Ovary (tissue), 9 donors: Measurements from ENCODE around the gene HOXA2. TPM values are rescaled to one million over a fixed set of nuclear protein-coding genes. Genes with fewer than 3 reads are reported as not detected.

ENCODE experiments used
- DNase-seq, 5 donors: peaks; one replicate each; pipeline ENCODE4 v3.0.0-alpha.2; 2019 to 2020
- H3K27ac ChIP-seq, 2 donors: fragments of 200-600 bp; one replicate each; pipeline versions ENCODE4 v1.5.1 to v1.8.0; 2019 to 2022
- H3K27me3 ChIP-seq: fragments of 200-600 bp; one replicate; pipeline ENCODE4 v1.8.0; 2022
- H3K36me3 ChIP-seq: fragments of 200-600 bp; sonication (generic); one replicate; pipeline ENCODE4 v1.5.1; 2019
- H3K4me1 ChIP-seq: one replicate; pipeline ENCODE4 v1.8.1; 2013; ENCODE audit warnings: mild to moderate bottlenecking, moderate library complexity; ENCODE audit not compliant: insufficient read depth
- H3K4me3 ChIP-seq: fragments of 200-600 bp; sonication (generic); one replicate; pipeline ENCODE4 v1.5.1; 2017
- H3K9me3 ChIP-seq, 2 donors: fragments of 200-600 bp in 1 of 2; sonication (generic) in 1 of 2; one replicate each; pipeline versions ENCODE4 v1.5.1 to v1.8.1; 2013 to 2019; ENCODE audit warnings: mild to moderate bottlenecking in 1 of 2, moderate library complexity in 1 of 2
- EP300 ChIP-seq: sonication (generic); formaldehyde crosslinking; IDR thresholded peaks from one replicate; pipeline ENCODE4 v1.6.1; 2017; ENCODE audit warnings: antibody characterized with exemption
- POLR2A ChIP-seq: fragments of 450-650 bp; IDR thresholded peaks from one replicate; pipeline ENCODE4 v1.6.1; 2017; ENCODE audit warnings: antibody characterized with exemption, mild to moderate bottlenecking, moderate library complexity
- WGBS, 3 donors: extraction: QIAGEN DNeasy Blood & Tissue Kit in 1 of 3; methylation state at CpG; one replicate each; pipeline versions ENCODE4 v1.1.5 to v1.1.7; 2013 to 2017; 5-methylcytosine and 5-hydroxymethylcytosine counted together
- intact Hi-C, 4 donors: fragments of 100-400 bp; cut with DNase I; formaldehyde crosslinking; loops; one replicate each; pipeline versions ENCODE4 v1.11.0 to v1.15.1; 2022 to 2023
- polyA plus RNA-seq, 2 donors: library from polyadenylated mRNA; stranded (reverse); fragments of 200-250 nt in 1 of 2; fragments of 350-450 nt in 1 of 2; fragmentation: Illumina TruSeq in 1 of 2; extraction: RNeasy Lipid Tissue Mini Kit (QIAGEN cat#74804) in 1 of 2; gene quantifications; one replicate each; pipeline ENCODE4 v1.2.3, GENCODE V29; 2013 to 2014
- total RNA-seq, 7 donors: library from RNA; depleted of rRNA in 2 of 7; stranded (reverse); fragments of >200 nt in 2 of 7; fragmentation: NEBNext Ultra II Directional in 3 of 7; extraction: Animal tissue kit (Norgen Biotek cat#: 25700) in 3 of 7; gene quantifications; one replicate each; pipeline versions ENCODE4 v1.1.0 to v1.2.4, GENCODE V29; 2016 to 2023
- TF ChIP-seq, protein P1 (sequence below), 3 donors: fragments of 450-650 bp in 2 of 3; fragments of 200-600 bp in 1 of 3; IDR thresholded peaks; one replicate each; pipeline versions ENCODE4 v1.5.1 to v1.8.0; 2016 to 2022; ENCODE audit warnings: antibody characterized with exemption in 3 of 3, mild to moderate bottlenecking in 1 of 3
- donor health status: DM: no; HTN: no; CAD: no; lungs with moderate emphysema.
- donor health status: DM: no; HTN: no; CAD: no.
- donor health status: Bipolar disorder and iron deficiency.
- donor health status: DM: yes; HTN: yes; CAD: no.
- donor health status: DM: no; HTN: no; CAD: no.
- donor health status: DM: yes; HTN: yes; CAD: no.

HOXA2 gene
- total and polyA plus RNA-seq, 9 donors: 0.36 to 9.0 (median 1.1) TPM; not detected in 2

DNA sequence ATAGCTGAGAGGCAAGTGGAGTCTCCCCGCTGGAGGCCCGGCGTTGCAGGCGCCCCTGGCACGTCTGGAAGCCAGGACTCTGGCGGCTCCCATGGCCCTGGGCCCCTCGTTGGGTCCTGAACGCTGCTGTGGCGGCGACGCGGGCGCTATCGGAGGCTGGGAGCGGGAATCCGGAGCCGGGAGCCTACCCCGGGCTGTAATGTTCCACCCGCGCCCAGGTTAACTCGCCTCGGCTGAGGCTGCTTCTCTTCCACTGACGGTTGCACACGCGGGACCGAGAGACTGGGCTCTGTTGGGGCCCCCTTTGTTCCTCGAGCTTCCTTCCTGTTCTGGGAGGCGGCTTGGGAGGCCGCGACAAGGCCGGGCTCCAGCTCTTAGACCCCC is 42.3 kb upstream of the HOXA2 start:
- intact Hi-C loops: loop anchor here in 3 of 4 donors (5.0 kb wide), 2 partner anchors 287 to 292 kb away; no protein-coding TSS in a partner anchor
- Histone ChIP-seq H3K27ac (no peak overlapping the region), H3K4me3 (no peak overlapping the region), H3K27me3 (no peaks in the 10 kb centered on the region), H3K36me3 (no peaks in the 10 kb centered on the region), H3K9me3 (peaks cover 0 to 6% of the 10 kb centered on the region in 2 donors), H3K4me1 (peaks cover 1% of the 10 kb centered on the region)
- no peak for TF ChIP-seq EP300
- TF ChIP-seq, protein P1, sequence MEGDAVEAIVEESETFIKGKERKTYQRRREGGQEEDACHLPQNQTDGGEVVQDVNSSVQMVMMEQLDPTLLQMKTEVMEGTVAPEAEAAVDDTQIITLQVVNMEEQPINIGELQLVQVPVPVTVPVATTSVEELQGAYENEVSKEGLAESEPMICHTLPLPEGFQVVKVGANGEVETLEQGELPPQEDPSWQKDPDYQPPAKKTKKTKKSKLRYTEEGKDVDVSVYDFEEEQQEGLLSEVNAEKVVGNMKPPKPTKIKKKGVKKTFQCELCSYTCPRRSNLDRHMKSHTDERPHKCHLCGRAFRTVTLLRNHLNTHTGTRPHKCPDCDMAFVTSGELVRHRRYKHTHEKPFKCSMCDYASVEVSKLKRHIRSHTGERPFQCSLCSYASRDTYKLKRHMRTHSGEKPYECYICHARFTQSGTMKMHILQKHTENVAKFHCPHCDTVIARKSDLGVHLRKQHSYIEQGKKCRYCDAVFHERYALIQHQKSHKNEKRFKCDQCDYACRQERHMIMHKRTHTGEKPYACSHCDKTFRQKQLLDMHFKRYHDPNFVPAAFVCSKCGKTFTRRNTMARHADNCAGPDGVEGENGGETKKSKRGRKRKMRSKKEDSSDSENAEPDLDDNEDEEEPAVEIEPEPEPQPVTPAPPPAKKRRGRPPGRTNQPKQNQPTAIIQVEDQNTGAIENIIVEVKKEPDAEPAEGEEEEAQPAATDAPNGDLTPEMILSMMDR (IDR thresholded peaks at IDR 0.05): no peak
- 35 to 48% (median 44%) methylated on average over 31 of the region's 31 CpGs for WGBS, 3 donors
- no peak for DNase-seq

DNA sequence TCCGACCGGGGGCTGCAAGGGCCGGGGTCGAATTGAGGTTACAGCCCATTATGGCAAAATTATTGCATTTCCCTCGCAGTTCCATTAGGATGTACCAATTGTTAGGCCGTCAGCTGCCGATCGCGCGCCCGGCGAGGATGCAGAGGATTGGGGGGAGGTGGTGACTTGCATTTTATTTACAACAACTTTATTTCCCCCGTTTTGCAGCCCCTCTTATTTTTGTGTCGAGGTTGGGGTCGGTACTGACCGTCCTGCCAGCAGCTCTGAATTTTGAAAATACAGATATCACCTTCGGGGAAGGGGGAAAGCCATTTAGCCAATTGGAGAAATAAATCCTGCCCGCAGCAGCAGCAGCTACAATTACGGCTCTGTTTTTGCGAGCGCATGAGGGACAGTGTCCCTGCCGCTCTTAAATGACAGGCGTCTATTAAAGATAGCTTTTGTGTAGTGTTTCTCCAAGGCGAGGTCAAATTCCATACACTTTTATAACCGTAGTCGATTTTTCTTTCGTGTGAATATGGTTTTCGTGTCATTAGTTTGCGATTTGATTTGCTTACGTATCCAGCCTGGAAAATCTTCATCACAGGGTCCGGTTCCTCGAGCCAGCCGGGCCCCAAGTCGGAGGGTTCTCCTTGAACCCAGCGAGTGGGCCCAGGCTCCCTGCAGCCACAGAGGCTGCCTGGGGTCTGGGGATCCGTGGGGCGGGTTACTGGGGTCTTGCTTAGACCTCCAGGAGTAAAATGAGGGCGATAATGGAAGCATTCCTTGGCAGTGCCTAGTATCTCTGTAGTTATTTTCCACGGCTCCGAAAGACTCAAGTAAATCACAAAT is 41.7 kb upstream of the HOXA2 start:
- peaks cover 1% of the 10 kb centered on the region for H3K4me1 ChIP-seq
- intact Hi-C loops: loop anchor here in 3 of 4 donors (5.0 kb wide), 2 partner anchors 287 to 292 kb away; no protein-coding TSS in a partner anchor

DNA sequence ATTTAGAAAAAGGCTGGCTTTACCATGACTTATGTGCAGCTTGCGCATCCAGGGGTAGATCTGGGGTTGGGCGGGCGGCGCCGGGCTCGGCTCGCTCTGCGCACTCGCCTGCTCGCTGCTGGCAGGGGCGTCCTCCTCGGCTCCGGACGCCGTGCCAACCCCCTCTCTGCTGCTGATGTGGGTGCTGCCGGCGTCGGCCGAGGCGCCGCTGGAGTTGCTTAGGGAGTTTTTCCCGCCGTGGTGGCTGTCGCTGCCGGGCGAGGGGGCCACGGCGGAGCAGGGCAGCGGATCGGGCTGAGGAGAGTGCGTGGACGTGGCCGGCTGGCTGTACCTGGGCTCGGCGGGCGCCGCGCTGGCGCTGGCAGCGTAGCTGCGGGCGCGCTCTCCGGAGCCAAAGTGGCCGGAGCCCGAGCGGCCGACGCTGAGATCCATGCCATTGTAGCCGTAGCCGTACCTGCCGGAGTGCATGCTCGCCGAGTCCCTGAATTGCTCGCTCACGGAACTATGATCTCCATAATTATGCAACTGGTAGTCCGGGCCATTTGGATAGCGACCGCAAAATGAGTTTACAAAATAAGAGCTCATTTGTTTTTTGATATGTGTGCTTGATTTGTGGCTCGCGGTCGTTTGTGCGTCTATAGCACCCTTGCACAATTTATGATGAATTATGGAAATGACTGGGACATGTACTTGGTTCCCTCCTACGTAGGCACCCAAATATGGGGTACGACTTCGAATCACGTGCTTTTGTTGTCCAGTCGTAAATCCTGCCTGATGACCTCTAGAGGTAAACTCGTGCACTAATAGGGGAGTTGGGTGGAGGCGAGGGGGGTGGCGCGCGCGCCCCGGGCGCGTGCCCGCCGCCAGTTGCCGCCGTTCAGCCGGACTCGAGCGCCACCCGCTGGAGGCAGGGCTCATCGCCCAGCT is 40.8 kb upstream of the HOXA2 start, which contains the start of gene HOXA5:
HOXA5 (minus strand) TSS at position 659 of the 927 bp plus-strand sequence; CDS start at position 585, 74 bp downstream.
- TF ChIP-seq EP300: no peak
- TF ChIP-seq, protein P1 (IDR thresholded peaks at IDR 0.05): peak in 1 of 3 donors; percentile 56
- no peak for TF ChIP-seq POLR2A
- intact Hi-C loops: loop anchor here in 3 of 4 donors (5.0 kb wide), 2 partner anchors 286 to 291 kb away; no protein-coding TSS in a partner anchor
- H3K4me3 ChIP-seq: peak within 1 kb of the TSS; percentile 34
- WGBS, 3 donors: 4 to 23% (median 5%) methylated on average over 65 to 86 of the region's 86 CpGs
- H3K27ac ChIP-seq: no peak within 1 kb of the TSS
- peaks cover 0 to 6% of the 10 kb centered on the region in 2 donors for H3K9me3 ChIP-seq
- H3K27me3 ChIP-seq: no peaks in the 10 kb centered on the region
- peak in 2 of 5 donors; percentile 67 to 86 for DNase-seq
- peaks cover 1% of the 10 kb centered on the region for H3K4me1 ChIP-seq
- H3K36me3 ChIP-seq: no peaks in the 10 kb centered on the region

More for the DNA sequence above, 41.7 kb upstream of the HOXA2 start:
- DNase-seq: no peak
- Histone ChIP-seq H3K27ac (no peak overlapping the region), H3K36me3 (no peaks in the 10 kb centered on the region), H3K4me3 (no peak overlapping the region), H3K27me3 (no peaks in the 10 kb centered on the region), H3K9me3 (peaks cover 0 to 6% of the 10 kb centered on the region in 2 donors)
- TF ChIP-seq EP300 (no peak), POLR2A (no peak)
- TF ChIP-seq, protein P1 (IDR thresholded peaks at IDR 0.05): no peak
- 32 to 49% (median 34%) methylated on average over 40 of the region's 40 CpGs for WGBS, 3 donors

DNA sequence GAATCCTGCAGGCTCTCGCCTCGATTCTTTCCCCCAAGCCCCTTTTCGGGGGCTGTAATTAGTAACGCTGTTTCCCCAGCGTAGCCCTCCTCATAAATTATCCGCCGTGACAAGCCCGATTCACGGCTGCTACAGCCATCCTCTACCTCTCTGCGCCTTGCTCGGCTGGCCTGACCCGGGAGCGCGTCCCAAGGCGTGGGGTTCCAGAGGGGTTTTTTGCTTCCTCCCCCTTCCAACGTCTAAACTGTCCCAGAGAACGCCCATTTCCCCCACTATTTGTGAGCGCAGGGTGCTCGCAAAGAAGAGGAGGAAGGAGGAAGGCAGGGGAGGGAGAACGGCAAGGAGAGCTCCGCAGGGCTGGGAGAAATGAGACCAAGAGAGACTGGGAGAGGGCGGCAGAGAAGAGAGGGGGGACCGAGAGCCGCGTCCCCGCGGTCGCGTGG is 40.1 kb upstream of the HOXA2 start:
- H3K4me1 ChIP-seq: peaks cover 1% of the 10 kb centered on the region
- H3K36me3 ChIP-seq: no peaks in the 10 kb centered on the region
- peaks cover 0 to 6% of the 10 kb centered on the region in 2 donors for H3K9me3 ChIP-seq
- no peak for TF ChIP-seq EP300
- TF ChIP-seq POLR2A: no peak
- TF ChIP-seq, protein P1 (IDR thresholded peaks at IDR 0.05): no peak
- WGBS, 3 donors: 7 to 22% (median 8%) methylated on average over 29 of the region's 29 CpGs
- no peaks in the 10 kb centered on the region for H3K27me3 ChIP-seq
- H3K4me3 ChIP-seq: peak overlapping the region; percentile 34
- H3K27ac ChIP-seq: no peak overlapping the region
- no peak for DNase-seq
- intact Hi-C loops: loop anchor here in 3 of 4 donors (5.0 kb wide), 2 partner anchors 285 to 290 kb away; no protein-coding TSS in a partner anchor
